Retinal pigment epithelial cell (primary cell): Measurements from ENCODE around the gene STK17A.
"Not testable (repeated sequence)": the region's sequence is repeated elsewhere in the genome, so short reads cannot be mapped to it uniquely, and the experiment has no call there.

Source experiments
- DNase-seq: peaks from one replicate; pipeline ENCODE4 v3.0.0-alpha.2; 2010; ENCODE audit warnings: low read depth
- H3K4me3 ChIP-seq: 2 replicates; pipeline ENCODE4 v1.5.1; 2011; ENCODE audit warnings: mild to moderate bottlenecking, low read length, control low read depth, moderate library complexity
- TF ChIP-seq, protein P1 (sequence below): conservative IDR thresholded peaks from 2 replicates; pipeline ENCODE4 v1.5.1; 2011; ENCODE audit warnings: low read depth, low read length, control low read depth, inconsistent platforms

Gene STK17A

DNA sequence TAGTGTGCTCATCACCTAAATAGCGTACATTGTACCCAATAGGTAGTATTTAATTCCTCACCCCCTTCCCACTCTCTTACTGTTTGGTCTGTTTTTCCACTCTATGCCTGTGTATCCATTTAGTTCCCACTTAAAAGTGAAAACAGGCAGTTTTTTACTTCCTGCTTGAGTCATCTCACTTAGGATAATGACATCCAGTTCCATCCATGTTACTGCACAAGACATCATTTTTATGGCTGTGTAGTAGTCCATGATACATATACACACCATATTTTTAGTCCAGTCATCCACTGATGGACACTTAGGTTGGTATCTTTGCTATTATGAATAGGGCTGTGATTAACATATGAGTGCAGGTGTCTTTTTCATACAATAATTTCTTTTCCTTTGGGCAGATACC, 10.1 kb downstream of the STK17A start:
- TF ChIP-seq, protein P1, sequence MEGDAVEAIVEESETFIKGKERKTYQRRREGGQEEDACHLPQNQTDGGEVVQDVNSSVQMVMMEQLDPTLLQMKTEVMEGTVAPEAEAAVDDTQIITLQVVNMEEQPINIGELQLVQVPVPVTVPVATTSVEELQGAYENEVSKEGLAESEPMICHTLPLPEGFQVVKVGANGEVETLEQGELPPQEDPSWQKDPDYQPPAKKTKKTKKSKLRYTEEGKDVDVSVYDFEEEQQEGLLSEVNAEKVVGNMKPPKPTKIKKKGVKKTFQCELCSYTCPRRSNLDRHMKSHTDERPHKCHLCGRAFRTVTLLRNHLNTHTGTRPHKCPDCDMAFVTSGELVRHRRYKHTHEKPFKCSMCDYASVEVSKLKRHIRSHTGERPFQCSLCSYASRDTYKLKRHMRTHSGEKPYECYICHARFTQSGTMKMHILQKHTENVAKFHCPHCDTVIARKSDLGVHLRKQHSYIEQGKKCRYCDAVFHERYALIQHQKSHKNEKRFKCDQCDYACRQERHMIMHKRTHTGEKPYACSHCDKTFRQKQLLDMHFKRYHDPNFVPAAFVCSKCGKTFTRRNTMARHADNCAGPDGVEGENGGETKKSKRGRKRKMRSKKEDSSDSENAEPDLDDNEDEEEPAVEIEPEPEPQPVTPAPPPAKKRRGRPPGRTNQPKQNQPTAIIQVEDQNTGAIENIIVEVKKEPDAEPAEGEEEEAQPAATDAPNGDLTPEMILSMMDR: no peak
- no peak overlapping the region for H3K4me3 ChIP-seq
- DNase-seq: no peak

DNA sequence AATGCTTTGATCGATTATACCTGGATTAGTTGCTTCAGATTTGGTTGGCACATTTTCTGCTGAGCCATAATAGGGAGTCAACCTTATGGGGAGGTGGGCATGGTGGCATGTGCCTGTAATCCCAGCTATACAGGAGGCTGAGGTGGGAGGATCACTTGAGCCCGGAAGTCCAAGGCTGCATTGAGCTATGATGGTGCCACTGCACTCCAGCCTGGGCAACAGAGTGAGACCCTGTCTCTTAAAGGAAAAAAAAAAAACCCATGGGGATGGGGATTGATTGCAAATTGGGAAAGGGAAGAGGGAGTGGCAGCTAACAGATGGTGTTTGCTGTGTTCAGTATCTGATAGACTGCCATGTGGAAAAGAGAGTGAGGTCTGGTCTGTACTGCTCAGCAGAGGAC, 11.1 kb downstream of the STK17A start:
- no peak for DNase-seq
- TF ChIP-seq, protein P1: no peak
- no peak overlapping the region for H3K4me3 ChIP-seq

DNA sequence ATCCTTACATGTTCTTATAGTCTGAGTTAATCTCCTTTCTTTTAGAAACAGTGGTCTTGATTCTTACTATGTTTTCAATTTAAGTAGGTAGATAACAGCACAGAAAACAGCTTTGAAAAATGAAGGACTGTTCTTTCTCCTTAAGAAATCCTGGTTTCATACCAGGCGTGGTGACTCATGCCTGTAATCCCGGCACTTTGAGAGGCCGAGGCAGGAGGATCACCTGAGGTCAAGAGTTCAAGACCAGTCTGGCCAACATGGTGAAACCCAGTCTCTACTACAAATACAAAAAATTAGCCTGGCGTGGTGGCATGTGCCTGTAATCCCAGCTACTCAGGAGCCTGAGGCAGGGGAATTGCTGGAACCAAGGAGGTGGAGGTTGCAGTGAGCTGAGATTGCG, 13.5 kb downstream of the STK17A start:
- DNase-seq, H3K4me3 ChIP-seq: not testable (repeated sequence)

DNA sequence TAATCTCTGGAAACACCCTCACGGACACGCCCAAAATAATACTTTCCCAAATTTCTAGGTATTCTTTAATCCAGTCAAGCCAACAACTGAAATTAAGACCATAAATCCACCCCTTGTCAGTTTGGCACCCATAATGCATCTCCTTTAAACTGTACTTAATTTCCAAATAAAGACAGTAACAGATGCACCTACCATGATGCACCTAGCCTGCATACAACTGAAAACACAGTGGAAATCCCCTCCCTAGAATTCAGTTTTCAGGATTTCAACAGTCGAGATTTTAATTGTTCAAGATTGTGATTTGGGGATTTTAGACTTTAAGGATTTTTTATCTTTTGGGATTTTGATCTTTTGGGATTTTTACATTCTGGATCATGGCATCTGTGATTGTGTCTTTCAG, 17.1 kb downstream of the STK17A start:
- H3K4me3 ChIP-seq: no peak overlapping the region
- DNase-seq: no peak
- TF ChIP-seq, protein P1: no peak

GRCh38 chr7:43602256-43602655, 19.3 kb downstream of the STK17A start:
- TF ChIP-seq, protein P1: no peak
- H3K4me3 ChIP-seq: no peak overlapping the region
- DNase-seq: no peak

- no peak for DNase-seq
- TF ChIP-seq, protein P1: no peak
- no peak overlapping the region for H3K4me3 ChIP-seq
Measured at GRCh38 chr7:43604251-43604650, 21.3 kb downstream of the STK17A start.

- DNase-seq: no peak
- TF ChIP-seq, protein P1: no peak
- no peak overlapping the region for H3K4me3 ChIP-seq
Measured at GRCh38 chr7:43609097-43609496, 26.2 kb downstream of the STK17A start.

GRCh38 chr7:43612128-43612527, 29.2 kb downstream of the STK17A start:
- DNase-seq: no peak
- no peak overlapping the region for H3K4me3 ChIP-seq
- TF ChIP-seq, protein P1: no peak
